Liver (tissue), 9 donors: ENCODE data around the gene UTF1. TPM values are rescaled to one million over a fixed set of nuclear protein-coding genes. Genes with fewer than 3 reads are reported as not detected.
A peak's percentile ranks its signal among the peaks of the same experiment; 100 is the strongest.

Experiments used
- DNase-seq: peaks from one replicate; pipeline ENCODE4 v3.0.0-alpha.2; 2017; ENCODE audit warnings: low spot score
- H3K27ac ChIP-seq, 2 donors: one replicate each; pipeline ENCODE4 v1.7.0; 2013; ENCODE audit warnings: inconsistent platforms in 2 of 2, low read length in 2 of 2, control low read depth in 1 of 2, low read depth in 1 of 2, mild to moderate bottlenecking in 1 of 2
- H3K27me3 ChIP-seq, 4 donors: one replicate each; pipeline versions ENCODE4 v1.6.1 to v1.7.0; 2013; ENCODE audit warnings: low read length in 3 of 4, inconsistent platforms in 1 of 4, mild to moderate bottlenecking in 1 of 4, moderate library complexity in 1 of 4; ENCODE audit not compliant: control insufficient read depth in 4 of 4, insufficient read depth in 4 of 4
- H3K36me3 ChIP-seq, 4 donors: one replicate each; pipeline versions ENCODE4 v1.6.1 to v1.7.0; 2013; ENCODE audit warnings: low read length in 3 of 4, mild to moderate bottlenecking in 3 of 4, low read depth in 1 of 4, moderate library complexity in 1 of 4; ENCODE audit not compliant: control insufficient read depth in 4 of 4, insufficient read depth in 3 of 4
- H3K4me1 ChIP-seq, 4 donors: one replicate each; pipeline versions ENCODE4 v1.6.1 to v1.7.0; 2013; ENCODE audit warnings: low read length in 3 of 4, mild to moderate bottlenecking in 3 of 4, moderate library complexity in 1 of 4; ENCODE audit not compliant: control insufficient read depth in 4 of 4, insufficient read depth in 4 of 4
- H3K4me3 ChIP-seq, 3 donors: one replicate each; pipeline versions ENCODE4 v1.6.1 to v1.7.0; 2013; ENCODE audit warnings: low read length in 3 of 3, control low read depth in 1 of 3, low read depth in 1 of 3, mild to moderate bottlenecking in 1 of 3
- H3K9ac ChIP-seq, 2 donors: one replicate each; pipeline ENCODE4 v1.7.0; 2013; ENCODE audit warnings: low read length in 2 of 2, mild to moderate bottlenecking in 2 of 2, moderate library complexity in 2 of 2, control low read depth in 1 of 2, low read depth in 1 of 2
- H3K9me3 ChIP-seq, 4 donors: one replicate each; pipeline versions ENCODE4 v1.6.1 to v1.7.0; 2013; ENCODE audit warnings: low read length in 3 of 4; ENCODE audit not compliant: control insufficient read depth in 4 of 4
- ATF3 ChIP-seq: IDR thresholded peaks from 2 replicates; pipeline ENCODE4 v1.6.1; 2016; ENCODE audit warnings: antibody characterized with exemption
- EGR1 ChIP-seq, 2 donors: IDR thresholded peaks; 2 replicates each; pipeline ENCODE4 v1.6.1; 2016 to 2018; ENCODE audit warnings: antibody characterized with exemption in 2 of 2, low read depth in 2 of 2
- FOXA1 ChIP-seq: IDR thresholded peaks from 2 replicates; pipeline ENCODE4 v1.6.1; 2016; ENCODE audit warnings: antibody characterized with exemption
- FOXA2 ChIP-seq: IDR thresholded peaks from 2 replicates; pipeline ENCODE4 v1.6.1; 2016; ENCODE audit warnings: antibody characterized with exemption
- GABPA ChIP-seq, 2 donors: IDR thresholded peaks in 1 of 2; conservative IDR thresholded peaks in 1 of 2; 2 replicates each; pipeline ENCODE4 v1.6.1; 2016; ENCODE audit warnings: antibody characterized with exemption in 2 of 2, mild to moderate bottlenecking in 1 of 2, moderate library complexity in 1 of 2
- HNF4A ChIP-seq, 2 donors: conservative IDR thresholded peaks; 2 replicates each; pipeline ENCODE4 v1.6.1; 2016; ENCODE audit warnings: antibody characterized with exemption in 2 of 2, mild to moderate bottlenecking in 2 of 2
- HNF4G ChIP-seq: IDR thresholded peaks from 2 replicates; pipeline ENCODE4 v1.6.1; 2016; ENCODE audit warnings: antibody characterized with exemption
- JUND ChIP-seq, 2 donors: IDR thresholded peaks; 2 replicates each; pipeline ENCODE4 v1.6.1; 2016; ENCODE audit warnings: antibody characterized with exemption in 2 of 2
- MAX ChIP-seq: IDR thresholded peaks from 2 replicates; pipeline ENCODE4 v1.6.1; 2016; ENCODE audit warnings: antibody characterized with exemption
- NR2F2 ChIP-seq: IDR thresholded peaks from 2 replicates; pipeline ENCODE4 v1.6.1; 2016; ENCODE audit warnings: antibody characterized with exemption
- RAD21 ChIP-seq, 2 donors: IDR thresholded peaks; 2 replicates each; pipeline ENCODE4 v1.6.1; 2016; ENCODE audit warnings: antibody characterized with exemption in 2 of 2, mild to moderate bottlenecking in 2 of 2
- REST ChIP-seq: IDR thresholded peaks from 2 replicates; pipeline ENCODE4 v1.6.1; 2016; ENCODE audit warnings: antibody characterized with exemption, mild to moderate bottlenecking
- RXRA ChIP-seq, 2 donors: IDR thresholded peaks; 2 replicates each; pipeline ENCODE4 v1.6.1; 2017 to 2018; ENCODE audit warnings: antibody characterized with exemption in 2 of 2, mild to moderate bottlenecking in 1 of 2
- SP1 ChIP-seq: IDR thresholded peaks from 2 replicates; pipeline ENCODE4 v1.6.1; 2018; ENCODE audit warnings: antibody characterized with exemption, mild to moderate bottlenecking
- TAF1 ChIP-seq: conservative IDR thresholded peaks from 2 replicates; pipeline ENCODE4 v1.6.1; 2016; ENCODE audit warnings: antibody characterized with exemption, mild to moderate bottlenecking
- YY1 ChIP-seq: IDR thresholded peaks from 2 replicates; pipeline ENCODE4 v1.6.1; 2016; ENCODE audit warnings: antibody characterized with exemption, mild to moderate bottlenecking
- WGBS: extraction: QIAGEN DNeasy Blood & Tissue Kit; methylation state at CpG from one replicate; pipeline ENCODE4 v1.1.7; 2013; 5-methylcytosine and 5-hydroxymethylcytosine counted together
- polyA plus RNA-seq, 2 donors: library from polyadenylated mRNA; stranded (reverse) in 1 of 2; unstranded in 1 of 2; fragments of 200-250 nt in 1 of 2; fragments of >200 nt in 1 of 2; fragmentation: Nextera tagmentation in 1 of 2; extraction: Ambion mirVana in 1 of 2; gene quantifications; one replicate each; pipeline versions ENCODE4 v1.2.1 to v1.2.3, GENCODE V29; 2013 to 2015
- total RNA-seq, 2 donors: library from RNA; depleted of rRNA; stranded (reverse); fragments of >200 nt; gene quantifications; one replicate each; pipeline ENCODE4 v1.2.3, GENCODE V29; 2014
- TF ChIP-seq, protein P1 (sequence below): fragments of 150-350 bp; IDR thresholded peaks from 2 replicates; pipeline ENCODE4 v1.5.1; 2017; ENCODE audit warnings: improper control_type of control experiment, low read depth, low read length; ENCODE audit not compliant: missing input control
- TF ChIP-seq, protein P2 (sequence below): IDR thresholded peaks from 2 replicates; pipeline ENCODE4 v1.6.1; 2016; ENCODE audit warnings: antibody characterized with exemption
- donor health status: healthy.
- donor health status: healthy.
- donor health status: healthy.
- donor health status: healthy.
- donor health status: healthy.

UTF1 gene
- total and polyA plus RNA-seq, 4 donors, result not detected

DNA sequence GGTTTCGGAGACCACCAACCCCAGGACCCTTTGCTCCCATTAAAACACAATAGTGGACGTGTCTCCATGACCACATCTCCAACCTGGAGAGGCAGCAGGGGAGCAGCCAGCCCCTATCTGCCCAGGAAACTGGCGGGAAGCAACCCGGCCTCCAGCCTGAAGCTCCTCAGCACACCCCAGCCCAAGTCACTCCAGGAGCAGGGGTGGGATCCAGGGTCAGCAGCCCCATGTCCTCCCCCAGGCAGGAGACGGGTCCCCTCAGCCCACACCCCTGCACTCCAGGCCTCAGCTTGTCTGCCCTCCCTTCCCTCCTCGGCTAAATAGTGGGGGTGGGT, 46.0 kb downstream of the UTF1 start:
- WGBS, result 62% methylated on average over 6 of the region's 6 CpGs
- Histone ChIP-seq H3K9me3 (no peaks in the 10 kb centered on the region), H3K27ac (peak overlapping the region; percentile 35 to 54), H3K27me3 (no peaks in the 10 kb centered on the region), H3K36me3 (peaks cover 0 to 15% (median 3%) of the 10 kb centered on the region in 4 donors), H3K4me1 (peaks cover 12 to 36% (median 27%) of the 10 kb centered on the region in 4 donors), H3K9ac (peak overlapping the region in 1 of 2 donors; percentile 53), H3K4me3 (peak overlapping the region in 1 of 3 donors; percentile 16)
- DNase-seq, result no peak
- no peak for TF ChIP-seq GABPA (IDR thresholded peaks at IDR 0.05 in 1 of 2, conservative IDR thresholded peaks at IDR 0.05 in 1 of 2)
- no peak for TF ChIP-seq ATF3

- H3K4me1 ChIP-seq, result peaks cover 12 to 36% (median 27%) of the 10 kb centered on the region in 4 donors
- no peaks in the 10 kb centered on the region for H3K9me3 ChIP-seq
- H3K4me3 ChIP-seq, result peak within 1 kb of the TSS in 1 of 3 donors; percentile 16
- peak within 1 kb of the TSS; percentile 64 to 84 for H3K27ac ChIP-seq
- peaks cover 3 to 16% (median 5%) of the 10 kb centered on the region in 4 donors for H3K36me3 ChIP-seq
- no peak for DNase-seq
- H3K9ac ChIP-seq, result peak within 1 kb of the TSS in 1 of 2 donors; percentile 53
- whole genome bisulfite sequencing, result 22% methylated on average over 63 of the region's 63 CpGs
- TF ChIP-seq, protein P1, sequence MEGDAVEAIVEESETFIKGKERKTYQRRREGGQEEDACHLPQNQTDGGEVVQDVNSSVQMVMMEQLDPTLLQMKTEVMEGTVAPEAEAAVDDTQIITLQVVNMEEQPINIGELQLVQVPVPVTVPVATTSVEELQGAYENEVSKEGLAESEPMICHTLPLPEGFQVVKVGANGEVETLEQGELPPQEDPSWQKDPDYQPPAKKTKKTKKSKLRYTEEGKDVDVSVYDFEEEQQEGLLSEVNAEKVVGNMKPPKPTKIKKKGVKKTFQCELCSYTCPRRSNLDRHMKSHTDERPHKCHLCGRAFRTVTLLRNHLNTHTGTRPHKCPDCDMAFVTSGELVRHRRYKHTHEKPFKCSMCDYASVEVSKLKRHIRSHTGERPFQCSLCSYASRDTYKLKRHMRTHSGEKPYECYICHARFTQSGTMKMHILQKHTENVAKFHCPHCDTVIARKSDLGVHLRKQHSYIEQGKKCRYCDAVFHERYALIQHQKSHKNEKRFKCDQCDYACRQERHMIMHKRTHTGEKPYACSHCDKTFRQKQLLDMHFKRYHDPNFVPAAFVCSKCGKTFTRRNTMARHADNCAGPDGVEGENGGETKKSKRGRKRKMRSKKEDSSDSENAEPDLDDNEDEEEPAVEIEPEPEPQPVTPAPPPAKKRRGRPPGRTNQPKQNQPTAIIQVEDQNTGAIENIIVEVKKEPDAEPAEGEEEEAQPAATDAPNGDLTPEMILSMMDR, result no peak
- no peak for TF ChIP-seq ATF3
- no peak for TF ChIP-seq HNF4A (conservative IDR thresholded peaks at IDR 0.05)
- TF ChIP-seq MAX, result no peak
- TF ChIP-seq FOXA2, result no peak
- TF ChIP-seq RXRA (IDR thresholded peaks at IDR 0.05), result no peak
- TF ChIP-seq, protein P2, sequence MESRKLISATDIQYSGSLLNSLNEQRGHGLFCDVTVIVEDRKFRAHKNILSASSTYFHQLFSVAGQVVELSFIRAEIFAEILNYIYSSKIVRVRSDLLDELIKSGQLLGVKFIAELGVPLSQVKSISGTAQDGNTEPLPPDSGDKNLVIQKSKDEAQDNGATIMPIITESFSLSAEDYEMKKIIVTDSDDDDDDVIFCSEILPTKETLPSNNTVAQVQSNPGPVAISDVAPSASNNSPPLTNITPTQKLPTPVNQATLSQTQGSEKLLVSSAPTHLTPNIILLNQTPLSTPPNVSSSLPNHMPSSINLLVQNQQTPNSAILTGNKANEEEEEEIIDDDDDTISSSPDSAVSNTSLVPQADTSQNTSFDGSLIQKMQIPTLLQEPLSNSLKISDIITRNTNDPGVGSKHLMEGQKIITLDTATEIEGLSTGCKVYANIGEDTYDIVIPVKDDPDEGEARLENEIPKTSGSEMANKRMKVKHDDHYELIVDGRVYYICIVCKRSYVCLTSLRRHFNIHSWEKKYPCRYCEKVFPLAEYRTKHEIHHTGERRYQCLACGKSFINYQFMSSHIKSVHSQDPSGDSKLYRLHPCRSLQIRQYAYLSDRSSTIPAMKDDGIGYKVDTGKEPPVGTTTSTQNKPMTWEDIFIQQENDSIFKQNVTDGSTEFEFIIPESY, result no peak
- TF ChIP-seq REST, result no peak
- TF ChIP-seq HNF4G, result no peak
- TF ChIP-seq SP1, result no peak
- TF ChIP-seq FOXA1, result no peak
- TF ChIP-seq RAD21 (IDR thresholded peaks at IDR 0.05), result no peak
- TF ChIP-seq GABPA (IDR thresholded peaks at IDR 0.05 in 1 of 2, conservative IDR thresholded peaks at IDR 0.05 in 1 of 2), result no peak
- no peak for TF ChIP-seq YY1
- TF ChIP-seq JUND (IDR thresholded peaks at IDR 0.05), result no peak
- TF ChIP-seq EGR1 (IDR thresholded peaks at IDR 0.05; ENCODE audit: low read depth in 2 of 2), result no peak
- no peak for TF ChIP-seq TAF1
- no peak for TF ChIP-seq NR2F2
- H3K27me3 ChIP-seq, result no peaks in the 10 kb centered on the region
Observed at GRCh38 chr10:133276435-133277201, 46.6 kb downstream of the UTF1 start, which contains the start of gene ADAM8. Gene ADAM8 (minus strand): TSS chr10:133276868. CDS start chr10:133276817, 51 bp downstream.
